H9 (cell line): ENCODE measurements around the gene IL31RA. TPM values are rescaled to one million over a fixed set of nuclear protein-coding genes. Genes with fewer than 3 reads are reported as not detected.
A peak's percentile ranks its signal among the peaks of the same experiment; 100 is the strongest.

Experiments
- DNase-seq: peaks from one replicate; pipeline ENCODE4 v3.0.0-alpha.2; 2017
- H2AFZ ChIP-seq: one replicate; pipeline ENCODE4 v1.6.1; 2013; ENCODE audit warnings: mild to moderate bottlenecking, low read length, control low read depth, moderate library complexity
- H2AK5ac ChIP-seq: 2 replicates; pipeline ENCODE4 v1.6.1; 2013; ENCODE audit warnings: low read length, control low read depth, mixed read lengths; ENCODE audit not compliant: insufficient read length
- H2BK120ac ChIP-seq: one replicate; pipeline ENCODE4 v1.6.1; 2013; ENCODE audit warnings: low read depth, mild to moderate bottlenecking, low read length, control low read depth, inconsistent platforms; ENCODE audit not compliant: poor library complexity, severe bottlenecking
- H2BK12ac ChIP-seq: 2 replicates; pipeline ENCODE4 v1.6.1; 2013; ENCODE audit warnings: low read length, control low read depth, mixed read lengths, low read depth; ENCODE audit not compliant: insufficient read length
- H2BK15ac ChIP-seq: 2 replicates; pipeline ENCODE4 v1.6.1; 2013; ENCODE audit warnings: low read depth, low read length, control low read depth
- H2BK20ac ChIP-seq: one replicate; pipeline ENCODE4 v1.6.1; 2013; ENCODE audit warnings: low read depth, mild to moderate bottlenecking, low read length, control low read depth, inconsistent platforms; ENCODE audit not compliant: poor library complexity, severe bottlenecking
- H2BK5ac ChIP-seq: 2 replicates; pipeline ENCODE4 v1.6.1; 2013; ENCODE audit warnings: low read length, control low read depth, mixed read lengths; ENCODE audit not compliant: insufficient read length
- H3K14ac ChIP-seq: 2 replicates; pipeline ENCODE4 v1.6.1; 2013; ENCODE audit warnings: low read length, control low read depth; ENCODE audit not compliant: insufficient read depth
- H3K18ac ChIP-seq: 2 replicates; pipeline ENCODE4 v1.6.1; 2013; ENCODE audit warnings: low read depth, mild to moderate bottlenecking, mixed read lengths, low read length, control low read depth; ENCODE audit not compliant: insufficient read length
- H3K23ac ChIP-seq: 2 replicates; pipeline ENCODE4 v1.6.1; 2013; ENCODE audit warnings: low read length, control low read depth, mixed read lengths, low read depth; ENCODE audit not compliant: insufficient read length
- H3K23me2 ChIP-seq: 2 replicates; pipeline ENCODE4 v1.6.1; 2013; ENCODE audit warnings: low read depth, mild to moderate bottlenecking, mixed read lengths, low read length, control low read depth; ENCODE audit not compliant: insufficient read length, poor library complexity, severe bottlenecking
- H3K27ac ChIP-seq: 2 replicates; pipeline ENCODE4 v1.5.1; 2013; ENCODE audit warnings: low read length, control low read depth, mixed read lengths, low read depth; ENCODE audit not compliant: insufficient read length
- H3K27me3 ChIP-seq: 2 replicates; pipeline ENCODE4 v1.6.1; 2013; ENCODE audit warnings: low read length, control low read depth, inconsistent platforms; ENCODE audit not compliant: insufficient read depth
- H3K4ac ChIP-seq: 2 replicates; pipeline ENCODE4 v1.6.1; 2013; ENCODE audit warnings: low read depth, mild to moderate bottlenecking, control low read depth, inconsistent platforms, low read length, moderate library complexity
- H3K4me1 ChIP-seq: 2 replicates; pipeline ENCODE4 v1.6.1; 2013; ENCODE audit warnings: low read length, control low read depth, inconsistent platforms; ENCODE audit not compliant: insufficient read depth
- H3K4me2 ChIP-seq: 2 replicates; pipeline ENCODE4 v1.6.1; 2013; ENCODE audit warnings: low read length, control low read depth, mixed read lengths; ENCODE audit not compliant: insufficient read length, insufficient read depth
- H3K56ac ChIP-seq: 2 replicates; pipeline ENCODE4 v1.6.1; 2013; ENCODE audit warnings: low read depth, mild to moderate bottlenecking, mixed read lengths, low read length, control low read depth; ENCODE audit not compliant: insufficient read length
- H3K79me1 ChIP-seq: 2 replicates; pipeline ENCODE4 v1.6.1; 2013; ENCODE audit warnings: low read depth, mild to moderate bottlenecking, moderate library complexity, low read length, control low read depth, inconsistent platforms; ENCODE audit not compliant: insufficient read depth, poor library complexity, severe bottlenecking
- H3K79me2 ChIP-seq: 2 replicates; pipeline ENCODE4 v1.6.1; 2013; ENCODE audit warnings: low read length, control low read depth, inconsistent platforms; ENCODE audit not compliant: insufficient read depth
- H3K9ac ChIP-seq: 2 replicates; pipeline ENCODE4 v1.6.1; 2013; ENCODE audit warnings: low read length, control low read depth, mixed read lengths; ENCODE audit not compliant: insufficient read length; ENCODE audit errors: extremely low read depth
- H3K9me3 ChIP-seq: one replicate; pipeline ENCODE4 v1.6.1; 2013; ENCODE audit warnings: low read depth, low read length, inconsistent platforms; ENCODE audit not compliant: control insufficient read depth
- H3T11ph ChIP-seq: one replicate; pipeline ENCODE4 v1.6.1; 2013; ENCODE audit warnings: mild to moderate bottlenecking, low read length, control low read depth, inconsistent platforms
- H4K20me1 ChIP-seq: one replicate; pipeline ENCODE4 v1.6.1; 2013; ENCODE audit not compliant: control insufficient read depth, insufficient read length, insufficient read depth
- H4K5ac ChIP-seq: 2 replicates; pipeline ENCODE4 v1.6.1; 2013; ENCODE audit warnings: low read depth, mild to moderate bottlenecking, mixed read lengths, low read length, control low read depth; ENCODE audit not compliant: insufficient read length
- H4K8ac ChIP-seq: replicated peaks from 2 replicates; pipeline ENCODE4 v1.6.1; 2013; ENCODE audit warnings: low read length, control low read depth, mixed read lengths, low read depth; ENCODE audit not compliant: insufficient read length
- H4K91ac ChIP-seq: 2 replicates; pipeline ENCODE4 v1.6.1; 2013; ENCODE audit warnings: low read depth, mild to moderate bottlenecking, moderate library complexity, mixed read lengths, low read length, control low read depth; ENCODE audit not compliant: insufficient read length
- H3K27ac Mint-ChIP-seq, 3 experiments: 2 replicates in 2 of 3; 3 replicates in 1 of 3; pipeline ENCODE4 v1.8.0; 2020 to 2021; ENCODE audit warnings: mixed read lengths in 3 of 3, mild to moderate bottlenecking in 1 of 3, moderate library complexity in 1 of 3
- H3K27me3 Mint-ChIP-seq: 2 replicates; pipeline ENCODE4 v1.8.0; 2021; ENCODE audit warnings: low read depth, mild to moderate bottlenecking, moderate library complexity, mixed read lengths
- H3K36me3 Mint-ChIP-seq, 3 experiments: 2 replicates in 2 of 3; 3 replicates in 1 of 3; pipeline ENCODE4 v1.8.0; 2020 to 2021; ENCODE audit warnings: low read depth in 3 of 3, mixed read lengths in 3 of 3; ENCODE audit not compliant: insufficient read depth in 1 of 3
- H3K4me1 Mint-ChIP-seq, 2 experiments: 2 replicates each; pipeline ENCODE4 v1.8.0; 2020; ENCODE audit warnings: mixed read lengths in 2 of 2
- H3K4me3 Mint-ChIP-seq, 2 experiments: 2 replicates in 1 of 2; 3 replicates in 1 of 2; pipeline ENCODE4 v1.8.0; 2020 to 2021; ENCODE audit warnings: mild to moderate bottlenecking in 2 of 2, mixed read lengths in 2 of 2, moderate library complexity in 1 of 2
- H3K9me3 Mint-ChIP-seq, 2 experiments: 2 replicates in 1 of 2; 3 replicates in 1 of 2; pipeline ENCODE4 v1.8.0; 2020; ENCODE audit warnings: mild to moderate bottlenecking in 2 of 2, mixed read lengths in 2 of 2, moderate library complexity in 1 of 2
- CTCF ChIP-seq: fragments of 200-600 bp; sonication (generic); conservative IDR thresholded peaks from 3 replicates; pipeline ENCODE4 v1.8.0; 2021; ENCODE audit warnings: antibody characterized with exemption, mild to moderate bottlenecking
- WGBS: extraction: QIAGEN DNeasy Blood & Tissue Kit; methylation state at CpG from one replicate; pipeline ENCODE4 v1.1.7; 2013; ENCODE audit warnings: missing lambda C conversion rate, low lambda C conversion rate, mixed read lengths; ENCODE audit not compliant: insufficient read length; ENCODE audit errors: extremely low coverage; 5-methylcytosine and 5-hydroxymethylcytosine counted together
- total RNA-seq: library from RNA; stranded (reverse); gene quantifications from 2 replicates; pipeline ENCODE4 v1.2.1, GENCODE V29; 2021

Gene IL31RA
- total RNA-seq, 1 experiment from 2014 or later: 0.11 TPM

- H3K27ac Mint-ChIP-seq: no peak overlapping the region
- no peak overlapping the region for H4K91ac ChIP-seq
- WGBS: no CpG with 5 or more reads among the region's 45 CpGs
These were observed 29.2 kb upstream of the IL31RA start for GRCh38 chr5:55821731-55822512.

More at GRCh38 chr5:55821731-55822512, 29.2 kb upstream of the IL31RA start:
- Histone ChIP-seq H2AFZ (peak overlapping the region; percentile 52), H2AK5ac (no peak overlapping the region), H3K27ac (no peak overlapping the region), H3K4me1 (no peaks in the 10 kb centered on the region), H3T11ph (no peak overlapping the region), H4K5ac (no peak overlapping the region), H3K9me3 (no peaks in the 10 kb centered on the region), H3K4ac (no peak overlapping the region), H3K23me2 (no peaks in the 10 kb centered on the region), H3K4me2 (peak overlapping the region; percentile 36), H2BK20ac (no peak overlapping the region), H2BK15ac (no peak overlapping the region), H3K27me3 (no peaks in the 10 kb centered on the region; the same call in 1 of the 2 replicates), H3K79me1 (no peaks in the 10 kb centered on the region), H3K79me2 (no peaks in the 10 kb centered on the region), H4K20me1 (no peaks in the 10 kb centered on the region), H3K23ac (no peak overlapping the region), H3K18ac (no peak overlapping the region), H3K56ac (no peak overlapping the region), H2BK5ac (no peak overlapping the region), H4K8ac (no peak overlapping the region), H3K14ac (peak overlapping the region; percentile 81), H3K9ac (no peak overlapping the region), H2BK12ac (no peak overlapping the region), H2BK120ac (no peak overlapping the region)
- peak overlapping the region in 1 of 2 experiments; percentile 54; a peak in 2 of 5 replicates for H3K4me3 Mint-ChIP-seq
- H3K4me1 Mint-ChIP-seq: peaks cover 0 to 6% of the 10 kb centered on the region in 2 experiments; a peak in 2 of 4 replicates
- peak; percentile 51 for DNase-seq
- H3K9me3 Mint-ChIP-seq: no peaks in the 10 kb centered on the region
- no peaks in the 10 kb centered on the region for H3K36me3 Mint-ChIP-seq
- no peak for TF ChIP-seq CTCF
- peaks cover 39% of the 10 kb centered on the region for H3K27me3 Mint-ChIP-seq
